Natural killer cell (primary cell): ENCODE measurements around the gene CDK11A. TPM values are rescaled to one million over a fixed set of nuclear protein-coding genes. Genes with fewer than 3 reads are reported as not detected.
"Not testable (repeated sequence)": the region's sequence is repeated elsewhere in the genome, so short reads cannot be mapped to it uniquely, and the experiment has no call there.

ENCODE experiments used
- ATAC-seq, 3 donors: fragments of 150-1000 bp in 2 of 3; fragments of 200-7000 bp in 1 of 3; cut with Tn5 transposase; 1 replicate in 1 of 3; 2 replicates in 2 of 3; pipeline ENCODE4 v1.10.0; 2021; ENCODE audit warnings: mild to moderate bottlenecking in 2 of 3, moderate library complexity in 2 of 3
- DNase-seq, 2 donors: peaks; one replicate each; pipeline versions ENCODE4 v3.0.0 to v3.0.0-alpha.2; 2013 to 2021; ENCODE audit warnings: mixed read lengths in 1 of 2
- H3K27ac ChIP-seq: one replicate; pipeline ENCODE4 v1.5.1; 2013; ENCODE audit warnings: mild to moderate bottlenecking, low read length
- H3K27me3 ChIP-seq: one replicate; pipeline ENCODE4 v1.6.1; 2013; ENCODE audit warnings: low read length; ENCODE audit not compliant: control insufficient read depth, insufficient read depth
- H3K36me3 ChIP-seq: one replicate; pipeline ENCODE4 v1.6.1; 2013; ENCODE audit warnings: low read length; ENCODE audit not compliant: control insufficient read depth, insufficient read depth
- H3K4me1 ChIP-seq: one replicate; pipeline ENCODE4 v1.6.1; 2013; ENCODE audit warnings: low read length; ENCODE audit not compliant: control insufficient read depth, insufficient read depth
- H3K4me3 ChIP-seq: one replicate; pipeline ENCODE4 v1.5.1; 2013; ENCODE audit warnings: low read length
- H3K9me3 ChIP-seq: one replicate; pipeline ENCODE4 v1.6.1; 2013; ENCODE audit warnings: low read length; ENCODE audit not compliant: control insufficient read depth, insufficient read depth
- H3K27ac Mint-ChIP-seq, 2 donors: one replicate each; pipeline ENCODE4 v1.8.0; 2022; ENCODE audit warnings: mild to moderate bottlenecking in 2 of 2, mixed read lengths in 2 of 2, moderate library complexity in 1 of 2
- H3K27me3 Mint-ChIP-seq, 2 donors: one replicate each; pipeline ENCODE4 v1.8.0; 2022; ENCODE audit warnings: low read depth in 2 of 2, mixed read lengths in 2 of 2
- H3K36me3 Mint-ChIP-seq: one replicate; pipeline ENCODE4 v1.8.0; 2022; ENCODE audit warnings: mixed read lengths
- H3K4me1 Mint-ChIP-seq, 2 donors: one replicate each; pipeline ENCODE4 v1.8.0; 2022; ENCODE audit warnings: mixed read lengths in 2 of 2
- H3K4me3 Mint-ChIP-seq: one replicate; pipeline ENCODE4 v1.8.0; 2022; ENCODE audit warnings: mild to moderate bottlenecking, moderate library complexity, mixed read lengths
- H3K9me3 Mint-ChIP-seq, 2 donors: one replicate each; pipeline ENCODE4 v1.8.0; 2022; ENCODE audit warnings: mixed read lengths in 2 of 2
- CTCF ChIP-seq: fragments of 200-600 bp; IDR thresholded peaks from one replicate; pipeline ENCODE4 v1.8.0; 2022; ENCODE audit warnings: antibody characterized with exemption
- WGBS: methylation state at CpG from one replicate; pipeline ENCODE4 v1.1.7; 2013; ENCODE audit warnings: missing lambda C conversion rate; ENCODE audit not compliant: insufficient coverage; 5-methylcytosine and 5-hydroxymethylcytosine counted together
- intact Hi-C: fragments of 100-400 bp; cut with micrococcal nuclease; formaldehyde crosslinking; loops from one replicate; pipeline ENCODE4 v1.14.2; 2022
- total RNA-seq, 4 donors: library from RNA; stranded (reverse); fragments of 120-200 nt in 1 of 4; gene quantifications; one replicate each; pipeline versions ENCODE4 v1.2.3 to v1.2.4, GENCODE V29; 2013 to 2022

CDK11A gene
- total RNA-seq, 3 donors from 2014 or later (not counting 1 experiment from before 2014, with no cell fraction given), result 191 to 242 (median 216) TPM

- peaks cover 21 to 22% of the 10 kb centered on the region in 2 donors for H3K4me1 Mint-ChIP-seq
- not testable (repeated sequence) for DNase-seq, H3K27me3 ChIP-seq, H3K4me3 Mint-ChIP-seq, H3K9me3 Mint-ChIP-seq, H3K36me3 Mint-ChIP-seq, H3K27me3 Mint-ChIP-seq, H3K4me3 ChIP-seq, H3K27ac ChIP-seq, H3K9me3 ChIP-seq, H3K27ac Mint-ChIP-seq, ATAC-seq
- H3K36me3 ChIP-seq, result peaks cover 22% of the 10 kb centered on the region
- 95% methylated on average over 13 of the region's 21 CpGs for WGBS
- intact Hi-C loops, result loop anchor here (10.0 kb wide), 2 partner anchors 60 to 100 kb away; partner anchors contain the start of genes MIB2 and SSU72
- peaks cover 28% of the 10 kb centered on the region for H3K4me1 ChIP-seq
Measured at GRCh38 chr1:1674806-1675205, 49.4 kb downstream of the CDK11A start.

- peaks cover 1 to 3% of the 10 kb centered on the region in 2 donors for H3K4me1 Mint-ChIP-seq
- H3K27me3 ChIP-seq, result no peaks in the 10 kb centered on the region
- ATAC-seq (no peak), DNase-seq (no peak)
- 97% methylated on average over 24 of the region's 25 CpGs for whole genome bisulfite sequencing
- peaks cover 9% of the 10 kb centered on the region for H3K4me1 ChIP-seq
- H3K27me3 Mint-ChIP-seq, result no peaks in the 10 kb centered on the region
- intact Hi-C loops, result loop anchor here (10.0 kb wide), 2 partner anchors 58 to 98 kb away; partner anchors contain the start of genes MIB2 and SSU72
- H3K27ac ChIP-seq, result no peak overlapping the region
- H3K27ac Mint-ChIP-seq, result no peak overlapping the region
- no peaks in the 10 kb centered on the region for H3K9me3 ChIP-seq
- H3K36me3 ChIP-seq, result peaks cover 33% of the 10 kb centered on the region
- TF ChIP-seq CTCF, result no peak
- no peak overlapping the region for H3K4me3 Mint-ChIP-seq
- H3K36me3 Mint-ChIP-seq, result no peaks in the 10 kb centered on the region
- no peaks in the 10 kb centered on the region for H3K9me3 Mint-ChIP-seq
- no peak overlapping the region for H3K4me3 ChIP-seq
Measured at GRCh38 chr1:1672181-1672965, 51.8 kb downstream of the CDK11A start.

- TF ChIP-seq CTCF, result no peak
Measured at GRCh38 chr1:1671365-1672119, 52.6 kb downstream of the CDK11A start.

GRCh38 chr1:1670866-1671265 lies 53.3 kb downstream of the CDK11A start:
- intact Hi-C loops, result loop anchor here (10.0 kb wide), 2 partner anchors 56 to 96 kb away; partner anchors contain the start of genes MIB2 and SSU72
- TF ChIP-seq CTCF, result no peak
- peaks cover 6% of the 10 kb centered on the region for H3K4me1 ChIP-seq
- Mint-ChIP-seq H3K27ac (no peak overlapping the region), H3K9me3 (no peaks in the 10 kb centered on the region), H3K4me1 (no peaks in the 10 kb centered on the region), H3K27me3 (no peaks in the 10 kb centered on the region), H3K4me3 (no peak overlapping the region), H3K36me3 (no peaks in the 10 kb centered on the region)
- no peaks in the 10 kb centered on the region for H3K9me3 ChIP-seq
- H3K27me3 ChIP-seq, result no peaks in the 10 kb centered on the region
- DNase-seq (no peak), ATAC-seq (no peak)
- no peak overlapping the region for H3K4me3 ChIP-seq
- 98% methylated on average over 24 of the region's 24 CpGs for WGBS
- no peak overlapping the region for H3K27ac ChIP-seq
- H3K36me3 ChIP-seq, result peaks cover 41% of the 10 kb centered on the region

More at GRCh38 chr1:1671365-1672119, 52.6 kb downstream of the CDK11A start:
- no peak overlapping the region for H3K4me3 Mint-ChIP-seq
- ATAC-seq (no peak), DNase-seq (no peak)
- no peak overlapping the region for H3K27ac ChIP-seq
- no peaks in the 10 kb centered on the region for H3K36me3 Mint-ChIP-seq
- 92% methylated on average over 26 of the region's 27 CpGs for WGBS
- H3K27ac Mint-ChIP-seq, result no peak overlapping the region
- H3K4me1 Mint-ChIP-seq, result no peaks in the 10 kb centered on the region
- H3K9me3 Mint-ChIP-seq, result no peaks in the 10 kb centered on the region
- intact Hi-C loops, result loop anchor here (10.0 kb wide), 2 partner anchors 57 to 97 kb away; partner anchors contain the start of genes MIB2 and SSU72
- H3K27me3 Mint-ChIP-seq, result no peaks in the 10 kb centered on the region
- no peak overlapping the region for H3K4me3 ChIP-seq
- H3K27me3 ChIP-seq, result no peaks in the 10 kb centered on the region
- H3K9me3 ChIP-seq, result no peaks in the 10 kb centered on the region
- peaks cover 34% of the 10 kb centered on the region for H3K36me3 ChIP-seq
- H3K4me1 ChIP-seq, result peaks cover 6% of the 10 kb centered on the region
